T-helper 9 cell (primary cell): ENCODE data around the gene DENND5A.
A peak's percentile ranks its signal among the peaks of the same experiment; 100 is the strongest.
"Not testable (repeated sequence)": the region's sequence is repeated elsewhere in the genome, so short reads cannot be mapped to it uniquely, and the experiment has no call there.

Source experiments
- DNase-seq: peaks from one replicate; pipeline ENCODE4 v3.0.0-alpha.2; 2020

Gene DENND5A

DNA sequence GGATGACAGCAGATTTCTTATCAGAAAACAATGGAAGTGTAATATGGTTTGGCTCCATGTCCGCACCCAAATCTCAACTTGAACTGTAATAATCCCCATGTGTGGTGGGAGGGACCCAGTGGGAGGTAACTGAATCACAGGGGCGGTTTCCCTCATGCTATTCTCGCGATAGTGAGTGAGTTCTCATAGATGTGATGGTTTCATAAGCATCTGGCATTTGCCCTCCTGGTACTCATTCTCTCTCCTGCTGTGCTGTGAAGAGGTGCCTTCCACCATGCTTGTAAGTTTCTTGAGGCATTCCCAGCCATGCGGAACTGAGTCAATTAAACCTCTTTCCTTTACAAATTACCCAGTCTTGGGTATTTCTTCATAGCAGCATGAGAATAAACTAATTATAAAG lies 92.8 kb downstream of the DENND5A start:
- DNase-seq, result no peak

DNA sequence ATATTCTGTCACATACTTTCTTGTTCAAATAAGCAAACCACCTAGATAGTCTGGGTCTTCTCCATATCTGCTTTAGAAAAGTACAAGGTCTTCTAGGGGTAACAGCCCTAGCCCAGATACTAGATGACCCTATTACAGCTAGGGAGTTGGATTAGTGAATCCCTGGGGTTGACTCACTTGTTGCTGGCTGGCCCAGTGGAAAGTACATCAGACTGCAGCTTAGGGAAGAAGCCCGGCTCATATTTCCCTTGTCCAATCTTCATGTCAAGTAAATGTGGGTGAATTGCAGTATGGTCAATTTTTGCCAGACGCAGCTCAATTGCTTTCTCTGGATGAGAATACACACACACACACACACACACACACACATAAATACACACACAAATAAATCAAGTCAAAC lies 94.7 kb downstream of the DENND5A start:
- no peak for DNase-seq

DNA sequence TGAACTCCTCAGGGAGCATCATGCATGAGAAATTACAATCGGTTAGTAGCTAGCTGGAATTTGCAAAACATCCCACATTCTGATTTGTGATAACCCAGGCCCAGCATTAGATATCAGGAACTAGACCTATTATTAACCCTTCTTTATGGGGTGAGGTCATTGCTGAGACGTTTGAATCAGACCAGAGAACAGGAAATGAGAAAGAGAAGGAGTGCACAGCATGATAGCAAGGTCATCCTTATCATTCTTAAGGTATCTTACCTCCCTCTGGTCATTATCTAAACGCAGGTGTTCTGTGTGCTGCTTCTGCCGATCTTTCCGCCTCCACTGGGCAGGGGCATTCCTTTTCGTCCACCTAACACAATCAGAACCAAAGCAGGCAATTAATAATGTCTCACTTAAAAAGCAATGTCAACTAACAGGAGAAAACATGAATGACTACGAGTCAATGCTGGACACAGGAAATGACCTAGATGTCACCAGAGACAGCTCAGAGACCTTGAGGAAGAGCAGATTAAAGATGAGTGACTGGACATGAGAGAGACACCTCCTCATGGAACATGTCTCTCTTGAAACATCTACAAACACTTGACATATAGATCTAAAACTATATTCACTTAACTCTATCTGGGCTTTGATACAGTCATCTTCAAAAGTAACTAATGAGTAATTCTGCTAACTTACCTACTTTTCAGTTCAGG lies 95.4 kb downstream of the DENND5A start:
- no peak for DNase-seq

DNA sequence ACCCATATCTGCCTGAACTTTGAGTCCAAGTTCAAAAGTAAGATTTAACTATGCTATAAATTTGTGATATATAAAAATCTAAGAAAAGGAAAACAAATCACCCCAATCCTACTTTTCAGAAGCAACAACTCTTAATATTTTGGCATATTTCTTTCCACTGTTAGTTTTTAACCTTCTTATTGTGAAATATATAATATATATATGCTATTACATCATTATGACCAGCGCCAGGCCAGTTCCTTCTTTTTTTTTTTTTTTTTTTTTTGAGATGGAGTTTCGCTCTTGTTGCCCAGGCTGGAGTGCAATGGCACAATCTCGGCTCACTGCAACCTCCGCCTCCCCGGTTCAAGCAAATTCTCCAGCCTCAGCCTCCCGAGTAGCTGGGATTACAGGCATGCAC lies 103.2 kb downstream of the DENND5A start:
- DNase-seq, result not testable (repeated sequence)

DNA sequence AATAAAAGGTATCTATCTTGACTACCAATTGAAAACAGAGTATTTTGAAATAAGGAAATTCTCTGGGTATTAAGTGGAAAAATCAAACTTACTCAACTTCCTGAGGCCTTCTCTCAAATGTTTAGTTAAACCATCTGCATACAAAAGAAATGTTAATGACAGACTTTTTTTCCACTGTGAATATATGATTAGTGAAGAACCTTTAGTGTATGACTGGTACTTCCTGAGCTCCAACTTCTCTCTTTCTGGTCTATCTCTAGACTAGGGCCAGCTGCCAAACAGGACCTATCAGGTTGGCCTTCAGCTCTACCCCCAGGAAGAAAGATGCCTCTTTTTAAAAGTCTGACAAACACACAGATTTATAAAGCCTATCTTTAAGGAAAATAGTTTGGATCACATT lies 105.0 kb downstream of the DENND5A start:
- no peak for DNase-seq

DNA sequence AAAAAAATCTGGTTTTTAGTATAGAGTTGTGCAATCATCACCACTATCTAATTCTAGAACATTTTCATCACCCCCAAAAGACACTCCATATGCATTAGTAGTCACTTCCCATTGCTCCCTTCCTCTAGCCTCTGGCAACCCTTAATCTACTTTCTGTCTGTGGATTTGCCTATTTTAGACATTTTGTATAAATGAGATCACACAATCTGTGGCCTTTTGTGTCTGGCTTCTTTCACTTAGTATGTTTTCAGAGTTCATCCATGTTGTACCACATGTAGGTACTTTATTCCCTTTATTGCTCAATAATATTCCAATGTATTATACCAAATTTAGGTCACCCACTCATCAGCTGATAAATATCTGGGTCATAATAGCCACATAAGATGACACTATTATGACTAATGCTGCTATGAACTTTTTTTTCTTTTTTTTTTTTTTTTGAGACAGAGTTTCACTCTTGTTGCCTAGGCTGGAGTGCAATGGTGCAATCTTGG lies 106.2 kb downstream of the DENND5A start:
- DNase-seq, result no peak

DNA sequence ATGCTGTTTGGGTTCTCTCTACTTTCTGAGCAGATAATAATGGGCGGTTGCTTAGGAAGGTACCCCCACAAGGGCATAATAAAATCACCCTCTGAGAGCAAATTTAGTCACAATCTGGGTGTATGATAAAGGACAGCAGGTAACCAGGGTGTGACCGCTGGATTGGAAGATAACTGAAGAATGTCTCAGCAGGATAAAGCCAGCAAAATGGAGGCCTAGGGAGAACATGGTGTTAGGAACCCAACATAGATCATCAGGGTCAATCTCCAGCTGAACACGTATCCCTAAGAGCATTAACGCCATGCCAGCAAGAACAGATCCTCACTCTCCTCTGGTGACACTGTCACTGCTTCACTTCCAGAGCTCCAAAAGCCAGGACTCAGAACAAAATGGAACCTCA lies 109.2 kb downstream of the DENND5A start:
- DNase-seq, result no peak

DNA sequence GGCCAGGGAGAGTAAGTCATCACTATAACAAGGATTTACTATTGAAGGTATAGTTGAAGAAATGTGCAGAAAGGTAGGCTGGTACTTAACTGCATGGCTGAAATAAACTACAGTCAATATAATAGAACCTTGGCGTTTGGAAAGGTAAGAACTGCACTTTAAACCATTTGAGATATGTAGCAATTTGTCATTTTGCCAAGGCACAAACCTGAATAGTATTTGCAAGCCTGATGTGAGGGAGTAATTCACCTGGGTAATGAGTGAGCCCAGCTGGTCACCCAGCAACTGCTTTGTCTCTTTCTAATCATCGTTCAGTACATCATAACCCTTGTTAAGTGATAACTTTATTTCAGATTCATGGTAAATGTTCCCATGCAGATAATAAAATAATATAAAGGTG lies 111.5 kb downstream of the DENND5A start:
- no peak for DNase-seq

DNA sequence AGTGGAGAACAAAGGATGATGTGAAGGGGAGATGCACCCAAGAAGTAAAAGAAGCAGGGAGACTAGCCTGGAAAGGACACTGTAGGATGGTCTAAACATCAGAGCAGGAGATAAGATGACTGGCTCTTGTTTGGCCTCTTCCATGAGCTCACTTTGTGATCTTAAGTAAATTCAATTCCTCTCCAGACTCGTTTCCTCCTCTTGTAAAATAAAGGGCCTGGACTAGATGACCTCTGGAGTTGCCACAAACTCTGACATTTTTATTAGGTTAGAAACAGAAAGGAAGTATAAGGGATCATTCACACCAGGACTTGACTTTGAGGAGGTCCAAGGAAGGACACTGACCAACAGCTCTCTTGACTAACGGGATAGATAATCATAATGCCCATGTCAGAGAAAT lies 113.5 kb downstream of the DENND5A start:
- no peak for DNase-seq

DNA sequence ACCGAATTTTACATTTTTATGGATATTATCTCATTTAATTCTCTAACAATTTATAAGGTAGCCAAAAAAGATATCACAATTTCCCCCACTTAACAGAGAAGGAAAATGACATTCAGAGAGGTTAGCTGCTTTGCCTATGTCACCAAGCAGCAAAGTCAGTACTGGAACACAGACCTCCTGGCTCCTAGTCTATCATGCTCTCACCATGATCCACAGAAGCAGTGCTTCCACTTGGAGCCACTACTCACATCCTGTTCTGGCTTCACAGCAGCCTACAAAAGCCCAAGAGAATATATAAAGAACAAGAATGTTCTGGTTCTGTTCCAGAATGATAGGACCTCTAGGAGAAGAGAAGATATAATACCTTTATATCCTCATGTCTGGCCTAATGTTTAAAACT lies 114.2 kb downstream of the DENND5A start:
- no peak for DNase-seq

DNA sequence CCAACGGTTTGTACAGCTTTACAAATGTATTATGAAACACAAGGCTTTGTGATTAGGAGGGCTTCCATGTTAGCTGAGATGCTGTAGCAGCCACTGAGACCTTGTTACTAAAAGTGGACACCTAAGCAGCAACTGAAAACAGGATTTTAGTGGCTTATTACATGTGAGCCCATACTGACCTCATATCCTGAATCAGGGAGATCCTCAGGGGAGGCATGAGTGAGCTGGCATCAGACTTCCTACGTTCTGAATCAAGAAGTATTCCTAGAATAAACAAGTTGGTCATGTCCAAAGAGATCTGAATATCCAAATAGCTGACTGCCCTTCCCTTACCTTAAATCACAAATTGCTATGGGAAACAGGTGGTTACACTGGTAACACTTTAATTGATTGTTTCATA lies 114.6 kb downstream of the DENND5A start:
- DNase-seq, result no peak

DNA sequence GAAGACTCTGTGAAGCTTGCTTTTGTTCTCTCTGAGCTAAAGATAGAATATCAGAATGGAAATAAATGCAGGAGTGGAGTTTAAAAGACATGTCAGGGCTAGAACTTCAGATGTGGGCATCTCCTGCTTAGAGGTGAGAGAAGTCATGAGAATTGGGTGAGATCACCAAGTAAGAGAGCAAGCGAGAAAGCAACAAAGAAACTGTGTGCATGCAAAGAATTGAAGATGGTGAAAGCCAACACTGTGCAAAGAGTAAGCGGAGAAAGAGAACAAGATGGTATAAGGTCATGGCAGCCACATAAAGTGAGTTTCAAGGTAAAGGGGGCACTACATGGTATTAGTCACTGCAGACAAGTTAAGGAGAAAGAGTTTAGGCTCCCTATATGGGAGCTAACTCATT lies 116.4 kb downstream of the DENND5A start:
- DNase-seq, result no peak

DNA sequence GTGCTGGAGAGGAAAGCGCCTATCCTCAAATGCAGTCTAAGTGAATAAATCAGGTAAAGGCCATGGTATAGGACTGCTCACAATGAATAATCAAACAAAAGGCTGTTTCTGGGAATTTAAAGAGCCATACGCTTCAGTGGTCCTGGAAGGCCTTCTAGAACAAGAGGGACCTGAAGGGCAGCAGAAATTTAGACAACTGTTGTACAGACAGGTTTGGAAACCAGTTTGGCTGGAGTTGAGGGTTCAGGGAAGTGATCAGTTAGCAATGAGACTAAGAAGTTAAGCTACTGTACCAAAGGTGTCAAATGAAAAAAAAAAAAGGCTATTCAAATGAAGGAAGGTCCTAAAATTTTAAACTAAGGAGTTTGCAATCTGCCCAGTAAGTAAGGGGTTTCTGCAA lies 117.1 kb downstream of the DENND5A start:
- DNase-seq, result no peak

DNA sequence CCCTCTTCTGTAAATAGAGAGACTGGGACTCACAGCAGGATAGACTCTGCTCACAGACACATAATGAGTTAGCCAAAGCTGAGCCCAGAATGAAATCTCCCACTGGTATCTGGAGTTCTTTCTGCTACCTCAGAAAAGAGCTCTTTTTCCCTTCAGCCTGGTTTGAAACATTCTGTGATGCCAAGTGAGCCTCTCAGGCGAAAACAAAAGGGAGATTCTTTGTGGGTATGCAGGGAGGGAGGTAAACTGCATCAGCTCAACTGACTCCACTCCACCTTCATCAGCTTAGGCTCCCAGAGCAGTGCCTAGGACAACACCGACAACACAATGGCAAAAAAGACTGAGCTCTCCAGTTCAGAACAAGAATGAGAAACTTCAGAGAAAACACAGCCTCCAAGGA lies 118.7 kb downstream of the DENND5A start:
- no peak for DNase-seq

DNA sequence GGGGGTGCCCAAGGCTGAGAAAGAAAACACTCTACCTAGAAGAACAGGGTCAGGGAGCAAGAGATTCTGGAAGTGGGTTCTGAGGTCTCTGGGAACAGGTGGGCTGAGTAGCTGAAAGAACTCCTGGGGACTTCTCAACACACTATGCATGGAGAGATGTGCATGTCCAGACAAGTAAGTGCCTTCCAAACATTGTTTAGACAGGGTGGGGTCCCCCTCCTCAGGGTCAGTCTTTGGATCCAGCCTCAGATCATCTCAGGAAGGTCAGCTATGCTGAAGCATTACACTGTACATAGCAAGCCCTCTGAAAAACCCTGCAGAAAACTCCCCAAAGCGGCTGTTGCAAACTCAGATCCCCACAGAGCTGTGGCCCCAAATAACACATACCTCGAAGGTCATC lies 119.9 kb downstream of the DENND5A start:
- DNase-seq, result no peak

DNA sequence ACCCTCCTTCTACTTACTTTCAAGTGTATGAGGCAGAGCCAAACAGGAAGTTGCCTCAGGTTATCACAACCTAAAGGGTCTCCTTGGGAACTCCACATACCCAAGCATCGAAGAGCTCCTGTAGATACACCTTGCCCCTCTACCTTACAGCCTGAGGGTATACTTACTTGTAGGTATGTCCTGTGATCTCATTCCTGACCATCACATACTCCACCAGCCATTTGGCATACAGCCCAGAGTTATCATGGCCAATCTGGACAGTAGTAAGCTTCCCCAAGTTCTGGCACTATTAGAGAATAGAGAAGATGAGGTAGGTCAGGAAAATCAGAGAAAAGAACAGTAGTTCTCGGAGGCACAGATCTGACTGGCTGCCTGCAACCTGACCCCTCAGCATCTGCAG lies 120.3 kb downstream of the DENND5A start:
- no peak for DNase-seq

DNA sequence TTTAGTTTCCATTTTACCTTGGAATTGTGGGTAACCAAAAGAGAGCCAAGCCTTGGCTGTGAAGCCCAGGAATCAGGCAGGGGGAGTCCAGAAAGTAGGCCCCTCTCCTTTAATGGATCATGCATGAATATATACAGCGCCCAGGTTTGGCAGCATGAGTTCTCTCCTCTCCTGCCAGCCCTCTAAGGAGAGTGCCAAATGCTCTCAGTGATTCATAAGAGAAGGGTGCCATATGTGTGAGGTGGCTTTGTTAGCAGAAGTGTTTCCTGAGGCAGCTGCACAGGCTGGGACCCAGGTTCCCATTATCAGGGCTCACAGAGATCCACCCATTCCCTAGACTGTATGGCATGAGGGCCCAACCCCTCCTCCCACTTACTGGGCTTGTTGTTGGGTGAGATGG lies 121.4 kb downstream of the DENND5A start:
- no peak for DNase-seq

DNA sequence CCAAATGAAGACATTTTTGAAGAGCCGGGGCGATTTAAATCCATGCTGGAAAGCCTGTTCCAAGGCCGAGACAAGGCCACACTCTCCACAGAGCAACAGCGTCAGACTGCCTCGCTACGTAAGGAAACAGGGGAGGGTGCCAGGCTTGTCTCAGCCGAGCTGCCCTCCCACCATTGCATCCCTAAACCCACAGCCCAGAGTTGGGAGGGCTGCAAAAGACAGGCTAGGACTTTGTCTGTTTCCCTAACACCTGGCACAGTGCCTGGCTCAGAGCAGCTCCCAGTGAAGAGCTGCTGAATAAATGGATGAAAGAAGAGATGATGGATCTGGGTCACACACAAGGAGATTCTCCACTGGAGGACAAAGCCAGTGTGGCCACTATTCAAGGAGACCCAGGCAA lies 122.4 kb downstream of the DENND5A start:
- DNase-seq, result no peak

DNA sequence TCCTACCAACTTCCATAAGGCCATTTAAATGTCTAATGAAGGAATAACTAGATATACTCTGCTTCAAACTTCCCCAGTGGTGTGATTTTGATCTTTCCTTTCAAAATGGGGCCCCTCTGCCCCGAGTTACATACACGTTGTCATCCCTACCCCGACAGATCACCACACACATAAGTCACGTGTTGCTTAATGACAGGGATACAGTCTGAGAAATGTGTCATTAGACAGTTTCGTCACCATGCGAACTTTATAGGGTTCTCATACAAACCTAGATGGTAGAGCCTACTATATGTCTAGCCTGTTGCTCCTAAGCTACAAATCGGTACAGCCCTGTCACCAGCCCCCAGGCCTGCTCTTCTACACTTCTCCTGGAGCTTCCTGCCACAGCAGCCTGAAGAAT lies 124.0 kb downstream of the DENND5A start:
- no peak for DNase-seq

DNA sequence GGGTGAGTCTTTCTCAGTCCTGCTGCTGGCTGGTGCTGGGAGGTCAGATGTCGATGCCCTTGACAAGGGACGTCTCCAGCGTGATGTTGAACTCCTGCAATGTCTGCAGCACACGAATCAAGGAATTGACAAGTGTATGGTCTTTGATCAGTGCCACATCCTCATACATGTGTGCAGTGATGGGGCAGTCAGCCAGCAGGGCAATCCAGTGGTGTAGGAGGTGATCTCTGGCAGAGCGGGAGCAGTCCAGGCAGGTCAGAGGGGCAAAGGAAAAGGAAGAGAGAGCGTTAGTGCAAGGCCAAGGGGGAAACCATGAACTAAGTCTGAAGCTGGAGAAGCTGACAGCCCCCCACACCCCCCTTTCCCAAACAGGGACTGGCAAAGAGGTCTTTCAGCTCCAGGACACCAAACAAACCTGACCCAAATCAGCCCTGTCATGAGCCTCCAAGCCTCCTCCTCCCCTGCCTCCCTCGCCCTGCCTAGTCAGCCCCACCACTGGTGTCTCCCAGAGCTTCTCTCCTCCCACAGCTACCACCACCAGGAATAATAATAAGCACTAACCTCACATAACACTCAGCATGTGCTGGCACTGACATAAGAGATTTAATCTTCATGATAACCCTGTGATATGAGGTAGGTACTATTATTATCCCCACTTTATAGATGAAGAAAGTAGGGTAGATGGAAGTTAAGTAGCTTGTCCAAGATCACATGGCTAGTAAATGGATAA lies 125.4 kb downstream of the DENND5A start:
- no peak for DNase-seq

DNA sequence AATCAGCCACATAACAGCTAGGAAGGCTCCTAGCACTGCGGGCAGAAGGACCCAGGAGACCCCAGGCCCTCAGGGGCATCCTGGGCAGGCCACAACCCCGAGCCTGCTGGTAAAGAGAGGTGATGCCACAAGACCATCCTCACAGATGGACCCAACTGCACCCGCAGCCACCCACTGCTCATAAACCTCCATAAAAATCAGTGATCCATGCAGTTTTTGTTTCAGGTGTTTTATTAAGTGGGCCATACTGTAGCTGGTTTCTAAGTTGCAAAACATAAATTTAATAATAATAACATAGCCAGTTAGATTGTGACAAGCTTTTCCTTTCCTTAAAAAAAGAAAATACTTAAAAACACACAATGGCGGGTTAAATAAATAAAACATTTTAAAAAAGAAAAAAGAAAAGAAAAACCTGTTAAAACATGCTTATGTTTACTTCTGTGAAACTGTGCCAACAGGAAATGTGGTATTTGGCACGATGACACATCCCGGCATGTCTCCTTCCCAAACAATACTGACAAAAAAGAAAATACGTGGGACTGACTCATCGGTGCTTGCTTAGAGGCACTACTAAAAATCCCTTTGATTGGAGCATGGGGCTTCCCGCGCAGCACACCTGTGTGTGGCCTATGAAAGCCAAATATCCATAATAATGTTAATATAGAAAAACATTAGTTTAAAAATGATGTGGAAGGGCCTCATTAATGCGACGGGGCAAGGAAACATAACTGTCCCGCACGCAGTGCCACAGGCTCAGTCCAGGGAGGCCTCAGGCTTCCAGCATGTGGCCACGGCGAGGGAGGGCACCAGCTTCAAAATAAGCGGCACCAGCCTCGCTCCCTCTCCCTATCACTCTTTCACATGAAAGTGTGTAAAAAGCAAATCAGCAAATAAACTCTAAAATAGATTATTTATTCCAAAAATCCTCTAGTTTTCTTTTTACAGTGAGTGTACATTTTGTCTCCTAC lies 126.3 kb downstream of the DENND5A start:
- no peak for DNase-seq

DNA sequence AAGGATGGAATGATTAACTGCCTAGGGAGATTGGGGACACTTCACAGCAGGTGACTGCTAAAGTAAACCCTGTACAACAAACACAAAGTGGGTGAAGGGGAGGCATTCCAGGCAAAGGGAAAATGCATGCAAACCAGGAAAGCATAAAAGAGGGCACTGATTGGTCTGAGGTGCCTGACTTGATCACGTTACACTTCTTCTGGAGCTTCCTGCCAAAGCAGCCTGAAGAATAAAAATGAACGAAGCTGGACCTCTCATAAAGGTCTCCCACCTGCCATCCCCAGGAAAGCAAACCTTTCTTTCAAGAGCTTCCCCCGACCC lies 127.1 kb downstream of the DENND5A start:
- no peak for DNase-seq

DNA sequence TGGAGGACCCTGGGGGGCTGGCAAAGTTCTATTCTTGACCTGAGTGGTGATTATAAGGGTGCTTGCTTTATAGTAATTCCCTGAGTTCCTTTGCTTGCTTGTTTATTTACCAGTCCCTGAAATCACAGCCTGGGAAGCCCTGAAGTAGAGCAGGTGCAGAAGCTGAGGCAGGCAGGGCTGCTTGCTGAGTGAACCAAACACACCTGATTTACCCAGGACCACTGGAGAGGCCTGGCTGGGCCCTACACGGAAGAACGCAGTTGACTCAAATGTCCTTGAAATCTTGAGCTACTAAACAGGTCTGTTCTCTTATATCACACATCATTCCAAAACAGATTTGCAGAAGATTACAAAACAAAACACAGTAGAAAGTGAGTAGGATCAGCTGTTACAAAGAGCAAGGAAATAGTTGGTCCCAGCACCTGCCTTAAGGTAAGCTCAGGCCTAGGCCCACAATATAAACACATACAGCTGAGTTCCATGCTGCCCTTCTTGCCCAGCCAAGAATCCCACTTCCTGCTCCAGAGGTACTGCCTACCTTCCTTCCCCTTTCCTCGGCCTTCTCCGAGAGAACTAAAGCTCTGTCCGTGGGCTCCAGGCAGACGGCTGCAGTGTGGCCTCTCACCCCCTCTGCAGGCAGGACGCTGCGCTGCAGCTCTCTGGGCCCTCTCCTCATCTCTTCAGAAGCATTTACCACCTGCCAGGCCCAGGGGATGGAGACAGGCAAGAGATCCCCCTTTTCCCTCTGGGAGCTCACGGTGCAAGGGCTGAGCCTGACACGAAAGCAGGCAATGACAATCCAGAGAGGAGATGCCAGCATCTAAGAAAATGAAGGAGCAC lies 127.6 kb downstream of the DENND5A start:
- peak; percentile 54 for DNase-seq
